ENCODE data around the gene COMT.

DNA sequence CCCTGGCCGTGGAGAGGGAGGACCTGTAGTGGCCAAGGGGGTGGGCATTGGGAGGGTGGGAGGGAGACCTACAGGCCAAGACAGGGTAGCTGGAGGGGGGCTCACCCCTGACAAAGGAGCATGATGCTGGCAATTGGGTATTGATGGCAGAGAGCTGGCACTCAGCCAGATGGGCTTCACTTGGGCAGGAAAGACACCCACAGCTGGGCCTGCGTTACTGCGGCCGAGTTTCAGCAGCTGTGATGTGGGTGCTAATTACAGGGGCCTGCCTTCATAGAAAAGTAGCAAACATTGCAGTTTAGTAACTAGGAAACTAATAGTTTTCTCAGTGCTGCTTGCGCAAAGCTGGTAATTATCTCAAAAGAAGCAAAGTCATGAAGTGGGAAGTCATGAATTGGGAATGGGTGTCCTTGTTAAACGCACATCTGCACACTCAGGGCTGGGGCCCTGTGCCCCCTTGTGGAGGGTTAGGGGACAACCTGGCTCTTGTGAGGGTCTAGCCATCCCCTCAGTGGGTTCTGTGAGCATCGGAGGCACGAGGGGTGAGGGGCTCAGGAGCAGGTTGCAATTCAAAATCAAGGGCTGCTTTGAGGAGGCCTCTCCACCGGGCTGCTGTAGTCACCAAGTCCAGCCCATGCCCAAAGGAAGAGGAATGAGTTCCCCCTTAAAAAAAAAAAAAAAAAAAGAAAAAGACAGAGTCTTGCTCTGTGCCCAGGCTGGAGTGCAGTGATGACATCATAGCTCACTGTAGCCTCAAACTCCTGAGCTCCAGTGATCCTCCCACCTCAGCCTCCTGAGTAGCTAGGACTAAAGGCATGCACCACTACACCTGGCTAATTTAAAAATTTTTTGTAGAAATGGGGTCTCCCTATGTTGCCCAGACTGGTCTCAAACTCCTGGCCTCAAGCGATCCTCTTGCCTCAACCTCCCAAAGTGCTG lies 24.5 kb downstream of the COMT start:
- TF ChIP-seq, protein P1, sequence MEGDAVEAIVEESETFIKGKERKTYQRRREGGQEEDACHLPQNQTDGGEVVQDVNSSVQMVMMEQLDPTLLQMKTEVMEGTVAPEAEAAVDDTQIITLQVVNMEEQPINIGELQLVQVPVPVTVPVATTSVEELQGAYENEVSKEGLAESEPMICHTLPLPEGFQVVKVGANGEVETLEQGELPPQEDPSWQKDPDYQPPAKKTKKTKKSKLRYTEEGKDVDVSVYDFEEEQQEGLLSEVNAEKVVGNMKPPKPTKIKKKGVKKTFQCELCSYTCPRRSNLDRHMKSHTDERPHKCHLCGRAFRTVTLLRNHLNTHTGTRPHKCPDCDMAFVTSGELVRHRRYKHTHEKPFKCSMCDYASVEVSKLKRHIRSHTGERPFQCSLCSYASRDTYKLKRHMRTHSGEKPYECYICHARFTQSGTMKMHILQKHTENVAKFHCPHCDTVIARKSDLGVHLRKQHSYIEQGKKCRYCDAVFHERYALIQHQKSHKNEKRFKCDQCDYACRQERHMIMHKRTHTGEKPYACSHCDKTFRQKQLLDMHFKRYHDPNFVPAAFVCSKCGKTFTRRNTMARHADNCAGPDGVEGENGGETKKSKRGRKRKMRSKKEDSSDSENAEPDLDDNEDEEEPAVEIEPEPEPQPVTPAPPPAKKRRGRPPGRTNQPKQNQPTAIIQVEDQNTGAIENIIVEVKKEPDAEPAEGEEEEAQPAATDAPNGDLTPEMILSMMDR (IDR thresholded peaks at IDR 0.05 in 2 of 3, conservative IDR thresholded peaks at IDR 0.05 in 1 of 3; ENCODE audit: borderline replicate concordance in 1 of 3, insufficient read depth in 1 of 3, low read depth in 2 of 3, low read length in 2 of 3): peak; percentile 20 to 59 (median 49); a peak in 5 of 6 replicates
- TF ChIP-seq CEBPB (IDR thresholded peaks at IDR 0.05; ENCODE audit: low read depth) (no peak), YY1 (IDR thresholded peaks at IDR 0.05; ENCODE audit: extremely low read depth, insufficient replicate concordance, low read depth, low read length) (no peak), ZNF274 (IDR thresholded peaks at IDR 0.05; ENCODE audit: low read depth, low read length) (no peak)
